ENCODE measurements around the gene SOWAHA.

Gene SOWAHA

GRCh38 chr5:132838516-132839282 lies 25.6 kb downstream of the SOWAHA start:
- H3K4me3 ChIP-seq (ENCODE audit: low read depth, low read length): no peak overlapping the region
- TF ChIP-seq CTCF (IDR thresholded peaks at IDR 0.05; ENCODE audit: insufficient read depth, low read depth, low read length, missing control alignments): no peak
- no peak for DNase-seq (ENCODE audit: low read depth)

GRCh38 chr5:132839426-132840301 lies 26.6 kb downstream of the SOWAHA start:
- no peak for DNase-seq (ENCODE audit: low read depth)
- H3K4me3 ChIP-seq (ENCODE audit: low read depth, low read length): no peak overlapping the region
- TF ChIP-seq CTCF (IDR thresholded peaks at IDR 0.05; ENCODE audit: insufficient read depth, low read depth, low read length, missing control alignments): no peak

GRCh38 chr5:132840313-132840712 lies 27.2 kb downstream of the SOWAHA start:
- H3K4me3 ChIP-seq (ENCODE audit: low read depth, low read length): no peak overlapping the region
- no peak for DNase-seq (ENCODE audit: low read depth)
- no peak for TF ChIP-seq CTCF (IDR thresholded peaks at IDR 0.05; ENCODE audit: insufficient read depth, low read depth, low read length, missing control alignments)

GRCh38 chr5:132840896-132841295 lies 27.8 kb downstream of the SOWAHA start:
- no peak for DNase-seq (ENCODE audit: low read depth)
- no peak overlapping the region for H3K4me3 ChIP-seq (ENCODE audit: low read depth, low read length)
- TF ChIP-seq CTCF (IDR thresholded peaks at IDR 0.05; ENCODE audit: insufficient read depth, low read depth, low read length, missing control alignments): no peak

- H3K4me3 ChIP-seq (ENCODE audit: low read depth, low read length): no peak overlapping the region
- no peak for DNase-seq (ENCODE audit: low read depth)
- no peak for TF ChIP-seq CTCF (IDR thresholded peaks at IDR 0.05; ENCODE audit: insufficient read depth, low read depth, low read length, missing control alignments)
Measured at GRCh38 chr5:132841305-132841704, 28.2 kb downstream of the SOWAHA start.

GRCh38 chr5:132848270-132848669 lies 35.2 kb downstream of the SOWAHA start:
- TF ChIP-seq CTCF (IDR thresholded peaks at IDR 0.05; ENCODE audit: insufficient read depth, low read depth, low read length, missing control alignments): no peak
- DNase-seq (ENCODE audit: low read depth): no peak
- H3K4me3 ChIP-seq (ENCODE audit: low read depth, low read length): no peak overlapping the region
